HepG2 (cell line): ENCODE measurements around the gene ANAPC1. TPM values are rescaled to one million over a fixed set of nuclear protein-coding genes. Genes with fewer than 3 reads are reported as not detected.

Source experiments
- ATAC-seq: fragments of 200-7000 bp; cut with Tn5 transposase; 3 replicates; pipeline ENCODE4 v1.9.1; 2020; ENCODE audit warnings: mild to moderate bottlenecking, moderate library complexity
- BruUV-seq: library from RNA; stranded (reverse); fragments of 400-500 nt; replicated peaks from 2 replicates; lab custom pipeline; 2021; lab: Mats Ljungman, UMichigan
- CTCF ChIA-PET: fragments of 300-600 bp; formaldehyde crosslinking; extraction: SDS; loops from one replicate; lab custom pipeline; 2021; ENCODE audit warnings: low total read pairs, inconsistent platforms, low intra/inter-chr PET ratio; lab: Yijun Ruan, JAX
- POLR2A ChIA-PET: fragments of 350-600 bp; sonication (Branson Sonifier 250); formaldehyde crosslinking; loops from one replicate; lab custom pipeline; 2020; ENCODE audit warnings: antibody characterized with exemption, inconsistent platforms; lab: Yijun Ruan, JAX
- DNase-seq: peaks from one replicate; pipeline ENCODE4 v3.0.0-alpha.2; 2015; ENCODE audit warnings: low spot score
- FAIRE-seq: peaks from 3 replicates; lab custom pipeline; 2011; peaks lifted over from hg19 to GRCh38; lab: Jason Lieb, UNC
- H2AFZ ChIP-seq: one replicate; pipeline ENCODE4 v1.6.1; 2011; ENCODE audit warnings: low read length, inconsistent platforms
- H3K27ac ChIP-seq: fragments of 300-600 bp; 3 replicates; pipeline ENCODE4 v1.8.0; 2011; ENCODE audit warnings: mixed run types, mild to moderate bottlenecking, mixed read lengths, low read length, inconsistent platforms; ENCODE audit not compliant: insufficient read depth; ENCODE audit errors: extremely low read length
- H3K27me3 ChIP-seq, 2 experiments: fragments of 200-600 bp in 1 of 2; 2 replicates in 1 of 2; 3 replicates in 1 of 2; pipeline versions ENCODE4 v1.6.0 to v1.8.0; 2011; ENCODE audit warnings: low read length in 2 of 2, mild to moderate bottlenecking in 2 of 2, moderate library complexity in 2 of 2, inconsistent platforms in 1 of 2; ENCODE audit not compliant: insufficient read depth in 2 of 2, control insufficient read depth in 1 of 2
- H3K36me3 ChIP-seq, 2 experiments: fragments of 200-600 bp in 1 of 2; replicated peaks in 1 of 2; 2 replicates in 1 of 2; 3 replicates in 1 of 2; pipeline versions ENCODE4 v1.5.1 to v1.8.0; 2011; ENCODE audit warnings: low read length in 2 of 2, inconsistent platforms in 1 of 2; ENCODE audit not compliant: insufficient read depth in 2 of 2, control insufficient read depth in 1 of 2
- H3K4me1 ChIP-seq: 2 replicates; pipeline ENCODE4 v1.5.1; 2012; ENCODE audit warnings: low read length, inconsistent platforms; ENCODE audit not compliant: insufficient read depth
- H3K4me2 ChIP-seq: 2 replicates; pipeline ENCODE4 v1.6.0; 2011; ENCODE audit warnings: low read depth, low read length, inconsistent platforms
- H3K4me3 ChIP-seq, 3 experiments: fragments of 200-600 bp in 1 of 3; sonication (generic), shearing (Covaris generic) in 1 of 3; replicated peaks in 1 of 3; 2 replicates each; pipeline ENCODE4 v1.5.1; 2011 to 2016; ENCODE audit warnings: low read length in 3 of 3, inconsistent platforms in 2 of 3, low read depth in 2 of 3, mild to moderate bottlenecking in 2 of 3, control low read depth in 1 of 3, mixed read lengths in 1 of 3; ENCODE audit not compliant: insufficient read depth in 1 of 3
- H3K79me2 ChIP-seq: one replicate; pipeline ENCODE4 v1.6.1; 2011; ENCODE audit warnings: low read length, inconsistent platforms; ENCODE audit not compliant: insufficient read depth
- H3K9ac ChIP-seq: 2 replicates; pipeline ENCODE4 v1.6.0; 2011; ENCODE audit warnings: mild to moderate bottlenecking, low read depth, low read length, inconsistent platforms; ENCODE audit not compliant: insufficient read depth
- H3K9me3 ChIP-seq: 2 replicates; pipeline ENCODE4 v1.5.1; 2012; ENCODE audit warnings: mild to moderate bottlenecking, low read length
- H4K20me1 ChIP-seq: 2 replicates; pipeline ENCODE4 v1.6.0; 2011; ENCODE audit warnings: inconsistent platforms, mild to moderate bottlenecking, low read length, moderate library complexity; ENCODE audit not compliant: insufficient read depth
- ELF4 ChIP-seq: sonication (generic); formaldehyde crosslinking; IDR thresholded peaks from 2 replicates; pipeline ENCODE4 v1.5.0; 2020; ENCODE audit warnings: missing genetic modification reagents, mild to moderate bottlenecking, moderate library complexity, borderline replicate concordance
- FOXK1 ChIP-seq: sonication (generic); formaldehyde crosslinking; IDR thresholded peaks from 2 replicates; pipeline ENCODE4 v1.4.0; 2020; ENCODE audit warnings: low read depth, missing genetic modification reagents, borderline replicate concordance
- GTF3A ChIP-seq: sonication (generic); formaldehyde crosslinking; conservative IDR thresholded peaks from 2 replicates; pipeline ENCODE4 v1.4.0; 2020; ENCODE audit warnings: mild to moderate bottlenecking, missing genetic modification reagents
- HMGA1 ChIP-seq: sonication (generic); formaldehyde crosslinking; conservative IDR thresholded peaks from 2 replicates; pipeline ENCODE4 v1.4.0; 2020; ENCODE audit warnings: missing genetic modification reagents
- HNRNPLL ChIP-seq: fragments of 200-400 bp; formaldehyde crosslinking; IDR thresholded peaks from 2 replicates; pipeline ENCODE4 v1.6.1; 2017; ENCODE audit warnings: mild to moderate bottlenecking, low read depth, low read length; ENCODE audit not compliant: poor library complexity, severe bottlenecking
- POGK ChIP-seq: sonication (generic); formaldehyde crosslinking; conservative IDR thresholded peaks from 2 replicates; pipeline ENCODE4 v1.8.0; 2022; ENCODE audit warnings: mild to moderate bottlenecking, moderate library complexity, missing genetic modification reagents
- RELA ChIP-seq: sonication (generic); formaldehyde crosslinking; IDR thresholded peaks from 2 replicates; pipeline ENCODE4 v1.4.0; 2020; ENCODE audit warnings: missing genetic modification reagents
- TBL1XR1 ChIP-seq: fragments of 150-350 bp; IDR thresholded peaks from 2 replicates; pipeline ENCODE4 v1.6.1; 2014; ENCODE audit warnings: borderline replicate concordance, low read length; ENCODE audit not compliant: partially characterized antibody
- ZKSCAN1 ChIP-seq: fragments of 150-350 bp; IDR thresholded peaks from 2 replicates; pipeline ENCODE4 v1.6.1; 2014; ENCODE audit warnings: low read length
- ZNF432 ChIP-seq: sonication (generic); formaldehyde crosslinking; IDR thresholded peaks from 2 replicates; pipeline ENCODE4 v1.5.0; 2020; ENCODE audit warnings: missing genetic modification reagents, mild to moderate bottlenecking, borderline replicate concordance
- ZNF710 ChIP-seq: sonication (generic); formaldehyde crosslinking; IDR thresholded peaks from 2 replicates; pipeline ENCODE4 v1.5.0; 2020; ENCODE audit warnings: mild to moderate bottlenecking, missing genetic modification reagents, borderline replicate concordance
- ZNF724P ChIP-seq: sonication (generic); formaldehyde crosslinking; IDR thresholded peaks from 2 replicates; pipeline ENCODE4 v1.8.0; 2022; ENCODE audit warnings: missing genetic modification reagents, borderline replicate concordance
- WGBS: methylation state at CpG from one replicate; pipeline ENCODE4 v1.1.6; 2017; ENCODE audit warnings: low lambda C conversion rate; 5-methylcytosine and 5-hydroxymethylcytosine counted together
- in situ Hi-C: cut with HindIII; loops from 2 replicates; pipeline ENCODE4 v1.10.0; 2017; ENCODE audit warnings: low pct_unique_long_range_greater_than_20kb; ENCODE audit not compliant: extremely low pct_ligation_motif_present
- intact Hi-C: fragments of 100-400 bp; cut with micrococcal nuclease; formaldehyde crosslinking; loops from one replicate; pipeline ENCODE4 v1.10.0; 2022; ENCODE audit not compliant: unreplicated experiment
- polyA plus RNA-seq, 8 experiments: library from polyadenylated mRNA; depleted of rRNA in 3 of 8; stranded (reverse) in 7 of 8; unstranded in 1 of 8; fragments of >200 nt; fragmentation: Illumina TruSeq in 4 of 8; extraction: Trizol in 4 of 8; gene quantifications; 2 replicates each; pipeline versions ENCODE4 v1.2.1 to v1.2.3, GENCODE V29; 2011 to 2016; ENCODE audit warnings: low read depth in 4 of 8, missing spikeins in 1 of 8, mixed read lengths in 1 of 8; ENCODE audit not compliant: insufficient read depth in 1 of 8
- total RNA-seq, 5 experiments: library from RNA; depleted of rRNA; stranded (reverse); fragments of >200 nt; fragmentation: Illumina TruSeq; extraction: Trizol; gene quantifications; 2 replicates each; pipeline ENCODE4 v1.2.3, GENCODE V29; 2016; ENCODE audit warnings: low read depth in 1 of 5
- TF ChIP-seq, protein P1 (sequence below): sonication (generic); formaldehyde crosslinking; IDR thresholded peaks from 2 replicates; pipeline ENCODE4 v1.4.0; 2020; ENCODE audit warnings: missing genetic modification reagents
- TF ChIP-seq, protein P2 (sequence below): IDR thresholded peaks from 2 replicates; pipeline ENCODE4 v1.6.1; 2016; ENCODE audit warnings: missing biosample characterization, missing genetic modification reagents, low read depth
- TF ChIP-seq, protein P3 (sequence below): IDR thresholded peaks from 2 replicates; pipeline ENCODE4 v1.6.1; 2012; ENCODE audit warnings: inconsistent platforms

Gene ANAPC1
- total and polyA plus RNA-seq, 2 of the 13 experiments (the other 11 are each of a cell fraction or from before 2014, with no cell fraction given) = 50.0 to 89.7 TPM

GRCh38 chr2:111904726-111905474, 20.9 kb upstream of the ANAPC1 start (continued):
- TF ChIP-seq ZNF710 (CRISPR knock-in tag) (no peak), GTF3A (no peak), RELA (CRISPR knock-in tag) (no peak), ZKSCAN1 (no peak), ZNF724P (CRISPR knock-in tag) (no peak)
- TF ChIP-seq, protein P1, sequence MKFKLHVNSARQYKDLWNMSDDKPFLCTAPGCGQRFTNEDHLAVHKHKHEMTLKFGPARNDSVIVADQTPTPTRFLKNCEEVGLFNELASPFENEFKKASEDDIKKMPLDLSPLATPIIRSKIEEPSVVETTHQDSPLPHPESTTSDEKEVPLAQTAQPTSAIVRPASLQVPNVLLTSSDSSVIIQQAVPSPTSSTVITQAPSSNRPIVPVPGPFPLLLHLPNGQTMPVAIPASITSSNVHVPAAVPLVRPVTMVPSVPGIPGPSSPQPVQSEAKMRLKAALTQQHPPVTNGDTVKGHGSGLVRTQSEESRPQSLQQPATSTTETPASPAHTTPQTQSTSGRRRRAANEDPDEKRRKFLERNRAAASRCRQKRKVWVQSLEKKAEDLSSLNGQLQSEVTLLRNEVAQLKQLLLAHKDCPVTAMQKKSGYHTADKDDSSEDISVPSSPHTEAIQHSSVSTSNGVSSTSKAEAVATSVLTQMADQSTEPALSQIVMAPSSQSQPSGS (CRISPR knock-in tag) = no peak

DNA sequence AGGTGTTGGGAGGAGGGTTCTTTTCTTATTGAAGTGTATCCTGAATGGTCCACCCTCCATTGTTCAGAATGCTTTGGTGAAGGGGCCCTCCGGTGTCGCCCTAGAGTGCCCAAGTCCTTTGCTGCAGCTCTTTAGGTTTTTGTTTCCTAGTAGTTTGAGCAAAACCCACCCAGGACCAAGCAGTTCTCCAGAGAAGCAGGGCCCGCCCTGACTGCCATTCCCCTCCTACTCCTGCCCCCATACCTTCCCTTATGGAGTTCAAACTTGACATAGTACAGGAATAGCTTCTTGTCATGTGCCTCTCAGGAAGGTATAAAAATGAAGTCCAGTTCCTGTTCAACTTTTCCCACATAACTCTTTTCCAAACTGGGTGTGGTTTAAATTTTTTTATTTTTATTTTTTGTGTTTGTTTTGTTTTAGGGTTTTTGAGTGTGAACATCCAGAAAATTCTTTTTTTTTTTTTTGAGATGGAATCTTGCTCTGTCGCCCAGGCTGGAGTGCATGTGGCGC, 20.0 kb upstream of the ANAPC1 start:
- DNase-seq (no peak), ATAC-seq (no peak), FAIRE-seq (no peak)
- H3K36me3 ChIP-seq = peaks cover 3 to 7% of the 10 kb centered on the region in 2 experiments; a peak in 2 of 5 replicates
- intact Hi-C loops (no loop called here), in situ Hi-C loops (no loop called here)
- BruUV-seq = no TSS peak
- H3K4me1 ChIP-seq = peaks cover 93% of the 10 kb centered on the region
- no peaks in the 10 kb centered on the region for H3K9me3 ChIP-seq
- no peaks in the 10 kb centered on the region; a peak in 1 of 5 replicates for H3K27me3 ChIP-seq
- ChIA-PET POLR2A (no interaction called here), CTCF (no interaction called here)
- H3K27ac ChIP-seq = no peak overlapping the region
- H3K79me2 ChIP-seq = peaks cover 93% of the 10 kb centered on the region
- 96% methylated on average over 5 of the region's 5 CpGs for WGBS
- H3K4me2 ChIP-seq = no peak overlapping the region
- H3K9ac ChIP-seq = no peak overlapping the region
- H3K4me3 ChIP-seq = no peak overlapping the region
- no peaks in the 10 kb centered on the region for H4K20me1 ChIP-seq
- H2AFZ ChIP-seq = no peak overlapping the region
- TF ChIP-seq HMGA1 (CRISPR knock-in tag) (no peak), HNRNPLL (no peak), FOXK1 (CRISPR knock-in tag) (no peak), ELF4 (CRISPR knock-in tag) (no peak), ZNF432 (CRISPR knock-in tag) (no peak), TBL1XR1 (no peak), POGK (CRISPR knock-in tag) (no peak)
- TF ChIP-seq, protein P2, sequence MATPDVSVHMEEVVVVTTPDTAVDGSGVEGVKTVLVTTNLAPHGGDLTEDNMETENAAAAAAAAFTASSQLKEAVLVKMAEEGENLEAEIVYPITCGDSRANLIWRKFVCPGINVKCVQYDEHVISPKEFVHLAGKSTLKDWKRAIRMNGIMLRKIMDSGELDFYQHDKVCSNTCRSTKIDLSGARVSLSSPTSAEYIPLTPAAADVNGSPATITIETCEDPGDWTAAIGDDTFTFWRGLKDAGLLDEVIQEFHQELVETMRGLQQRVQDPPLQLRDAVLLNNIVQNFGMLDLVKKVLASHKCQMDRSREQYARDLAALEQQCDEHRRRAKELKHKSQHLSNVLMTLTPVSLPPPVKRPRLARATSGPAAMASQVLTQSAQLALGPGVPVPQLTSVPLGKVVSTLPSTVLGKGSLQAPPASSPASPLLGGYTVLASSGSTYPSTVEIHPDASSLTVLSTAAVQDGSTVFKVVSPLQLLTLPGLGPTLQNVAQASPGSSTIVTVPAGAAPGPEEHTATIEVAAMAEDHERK (CRISPR knock-in tag) = no peak
- TF ChIP-seq, protein P3, sequence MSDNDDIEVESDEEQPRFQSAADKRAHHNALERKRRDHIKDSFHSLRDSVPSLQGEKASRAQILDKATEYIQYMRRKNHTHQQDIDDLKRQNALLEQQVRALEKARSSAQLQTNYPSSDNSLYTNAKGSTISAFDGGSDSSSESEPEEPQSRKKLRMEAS = no peak
